ENCODE measurements around the gene CMIP. TPM values are rescaled to one million over a fixed set of nuclear protein-coding genes. Genes with fewer than 3 reads are reported as not detected.
A peak's percentile ranks its signal among the peaks of the same experiment; 100 is the strongest.

CMIP gene
- polyA plus RNA-seq, 3 donors: 0.85 to 61.9 (median 0.93) TPM

DNA sequence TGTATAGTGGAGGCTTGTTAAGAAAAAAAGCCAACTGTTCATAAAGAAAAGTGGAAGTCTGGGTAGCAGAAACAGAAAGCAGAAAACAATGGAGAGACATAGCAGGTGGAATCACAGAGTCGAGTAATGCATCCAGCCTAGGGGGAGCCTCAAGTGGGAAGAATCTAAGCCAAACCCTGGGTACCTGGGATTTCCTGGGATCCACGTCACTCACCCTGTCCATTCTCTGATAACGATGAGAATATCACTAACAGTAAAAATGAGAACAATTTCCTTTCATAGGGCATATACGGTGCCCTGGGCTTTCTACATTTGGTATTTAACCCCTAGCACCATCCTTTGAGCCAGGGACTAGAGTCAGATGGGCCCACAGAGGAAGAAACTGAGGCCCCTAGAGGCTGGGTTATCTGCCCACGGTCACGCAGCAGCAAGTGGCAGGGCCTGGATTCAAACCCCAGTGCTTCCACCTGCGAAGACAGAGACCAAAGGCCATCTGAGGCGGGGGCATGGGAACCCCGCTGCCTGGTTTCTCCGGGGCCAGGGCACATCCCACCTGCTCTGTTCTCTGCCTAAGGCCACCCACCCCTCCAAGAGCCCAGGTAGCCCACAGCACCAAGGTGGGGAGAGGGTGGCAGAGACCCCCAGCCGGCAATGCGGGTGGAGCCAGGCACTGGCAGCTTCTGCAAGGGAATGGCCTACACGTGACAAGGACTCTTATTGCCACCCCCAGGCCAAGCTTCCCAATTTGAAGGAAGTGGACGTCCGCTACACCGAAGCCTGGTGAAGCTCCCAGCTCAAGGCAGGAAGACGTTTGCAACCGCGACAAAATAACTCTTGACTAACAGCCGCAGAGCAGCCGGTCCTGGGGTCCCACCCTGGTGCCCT is 264.6 kb downstream of the CMIP start:
- Histone ChIP-seq H3K4me1 (ENCODE audit: control insufficient read depth in 1 of 2, insufficient read depth in 2 of 2, low read length in 2 of 2) (no peaks in the 10 kb centered on the region), H3K9ac (ENCODE audit: insufficient read depth, low read length, poor library complexity, severe bottlenecking) (no peak overlapping the region), H3K27me3 (ENCODE audit: control insufficient read depth in 2 of 2, insufficient read depth in 2 of 2, low read length in 2 of 2) (no peaks in the 10 kb centered on the region), H3K4me2 (replicated peaks; ENCODE audit: extremely low read depth, low read length, poor library complexity, severe bottlenecking) (no peak overlapping the region), H3K36me3 (replicated peaks in 1 of 2; ENCODE audit: control insufficient read depth in 1 of 2, insufficient read depth in 2 of 2, low read length in 2 of 2) (peaks cover 52 to 53% of the 10 kb centered on the region in 2 donors), H3K27ac (ENCODE audit: low read depth in 1 of 2, low read length in 2 of 2) (no peak overlapping the region), H3K4me3 (replicated peaks in 1 of 3; ENCODE audit: low read depth in 2 of 3, low read length in 3 of 3) (no peak overlapping the region), H4K20me1 (ENCODE audit: insufficient read depth, low read length) (peaks cover 51% of the 10 kb centered on the region), H3K9me3 (replicated peaks in 1 of 2; ENCODE audit: control insufficient read depth in 1 of 2, insufficient read depth in 1 of 2, low read length in 2 of 2) (no peaks in the 10 kb centered on the region), H2AFZ (ENCODE audit: insufficient read depth, low read depth, low read length, poor library complexity, severe bottlenecking) (no peak overlapping the region), H3K79me2 (ENCODE audit: insufficient read depth, low read length) (no peaks in the 10 kb centered on the region)
- Mint-ChIP-seq H3K27me3 (ENCODE audit: low read depth in 3 of 3) (no peaks in the 10 kb centered on the region), H3K4me1 (peaks cover 5% of the 10 kb centered on the region), H3K9me3 (peaks cover 0 to 3% (median 0%) of the 10 kb centered on the region in 7 donors), H3K27ac (peak overlapping the region in 2 of 7 donors; percentile 12 to 25), H3K36me3 (peaks cover 62 to 66% of the 10 kb centered on the region in 2 donors), H3K4me3 (no peak overlapping the region)
- WGBS (ENCODE audit: insufficient coverage): 74% methylated on average over 12 of the region's 21 CpGs
- DNase-seq: no peak
- TF ChIP-seq, protein P1, sequence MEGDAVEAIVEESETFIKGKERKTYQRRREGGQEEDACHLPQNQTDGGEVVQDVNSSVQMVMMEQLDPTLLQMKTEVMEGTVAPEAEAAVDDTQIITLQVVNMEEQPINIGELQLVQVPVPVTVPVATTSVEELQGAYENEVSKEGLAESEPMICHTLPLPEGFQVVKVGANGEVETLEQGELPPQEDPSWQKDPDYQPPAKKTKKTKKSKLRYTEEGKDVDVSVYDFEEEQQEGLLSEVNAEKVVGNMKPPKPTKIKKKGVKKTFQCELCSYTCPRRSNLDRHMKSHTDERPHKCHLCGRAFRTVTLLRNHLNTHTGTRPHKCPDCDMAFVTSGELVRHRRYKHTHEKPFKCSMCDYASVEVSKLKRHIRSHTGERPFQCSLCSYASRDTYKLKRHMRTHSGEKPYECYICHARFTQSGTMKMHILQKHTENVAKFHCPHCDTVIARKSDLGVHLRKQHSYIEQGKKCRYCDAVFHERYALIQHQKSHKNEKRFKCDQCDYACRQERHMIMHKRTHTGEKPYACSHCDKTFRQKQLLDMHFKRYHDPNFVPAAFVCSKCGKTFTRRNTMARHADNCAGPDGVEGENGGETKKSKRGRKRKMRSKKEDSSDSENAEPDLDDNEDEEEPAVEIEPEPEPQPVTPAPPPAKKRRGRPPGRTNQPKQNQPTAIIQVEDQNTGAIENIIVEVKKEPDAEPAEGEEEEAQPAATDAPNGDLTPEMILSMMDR (IDR thresholded peaks at IDR 0.05): no peak
- intact Hi-C loops (cut with micrococcal nuclease): no loop called here

DNA sequence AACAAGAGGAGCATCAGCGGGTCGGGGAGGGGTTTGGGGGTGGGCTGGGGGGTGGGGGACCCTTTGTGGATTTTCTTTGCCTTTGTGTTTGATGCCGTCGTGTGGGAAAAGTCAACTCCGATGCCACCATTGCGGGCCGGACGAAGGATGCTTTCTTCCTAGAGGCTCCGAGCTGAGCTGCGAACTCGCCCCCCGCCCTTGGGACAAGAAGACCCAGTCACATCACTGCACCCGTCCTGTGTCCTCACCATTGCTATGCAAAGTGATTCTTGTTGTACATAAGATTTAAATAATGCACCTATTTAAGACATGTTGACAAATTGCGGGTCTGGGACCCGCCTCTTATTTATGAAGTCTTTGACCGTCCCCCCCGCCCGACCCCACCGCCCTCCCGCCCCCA is 265.4 kb downstream of the CMIP start:
- no peaks in the 10 kb centered on the region for H3K9me3 ChIP-seq (replicated peaks in 1 of 2; ENCODE audit: control insufficient read depth in 1 of 2, insufficient read depth in 1 of 2, low read length in 2 of 2)
- no peak overlapping the region for H3K4me2 ChIP-seq (replicated peaks; ENCODE audit: extremely low read depth, low read length, poor library complexity, severe bottlenecking)
- H3K27me3 ChIP-seq (ENCODE audit: control insufficient read depth in 2 of 2, insufficient read depth in 2 of 2, low read length in 2 of 2): no peaks in the 10 kb centered on the region
- H3K79me2 ChIP-seq (ENCODE audit: insufficient read depth, low read length): no peaks in the 10 kb centered on the region
- no peak overlapping the region for H3K4me3 Mint-ChIP-seq
- no peak overlapping the region for H3K9ac ChIP-seq (ENCODE audit: insufficient read depth, low read length, poor library complexity, severe bottlenecking)
- H3K9me3 Mint-ChIP-seq: peaks cover 0 to 3% (median 0%) of the 10 kb centered on the region in 7 donors
- H3K27ac Mint-ChIP-seq: no peak overlapping the region
- intact Hi-C loops (cut with micrococcal nuclease): loop anchor here (10.0 kb wide), 1 partner anchor 305 kb away; no protein-coding TSS in a partner anchor
- peaks cover 44% of the 10 kb centered on the region for H4K20me1 ChIP-seq (ENCODE audit: insufficient read depth, low read length)
- no peak overlapping the region for H3K27ac ChIP-seq (ENCODE audit: low read depth in 1 of 2, low read length in 2 of 2)
- no peak overlapping the region for H3K4me3 ChIP-seq (replicated peaks in 1 of 3; ENCODE audit: low read depth in 2 of 3, low read length in 3 of 3)
- no peaks in the 10 kb centered on the region for H3K4me1 ChIP-seq (ENCODE audit: control insufficient read depth in 1 of 2, insufficient read depth in 2 of 2, low read length in 2 of 2)
- peaks cover 47% of the 10 kb centered on the region in 2 donors for H3K36me3 ChIP-seq (replicated peaks in 1 of 2; ENCODE audit: control insufficient read depth in 1 of 2, insufficient read depth in 2 of 2, low read length in 2 of 2)
- H2AFZ ChIP-seq (ENCODE audit: insufficient read depth, low read depth, low read length, poor library complexity, severe bottlenecking): no peak overlapping the region
- no peak for DNase-seq
- peaks cover 0 to 1% (median 0%) of the 10 kb centered on the region in 3 donors for H3K27me3 Mint-ChIP-seq (ENCODE audit: low read depth in 3 of 3)
- WGBS (ENCODE audit: insufficient coverage): no CpG with 5 or more reads among the region's 20 CpGs
- peaks cover 5% of the 10 kb centered on the region for H3K4me1 Mint-ChIP-seq
- TF ChIP-seq, protein P1 (IDR thresholded peaks at IDR 0.05): no peak
- peaks cover 57 to 61% of the 10 kb centered on the region in 2 donors for H3K36me3 Mint-ChIP-seq

All from CD14-positive monocyte (primary cell).